Sigmoid colon (tissue), 7 donors: ENCODE measurements around the gene ASMTL. TPM values are rescaled to one million over a fixed set of nuclear protein-coding genes. Genes with fewer than 3 reads are reported as not detected.

ENCODE experiments used
- DNase-seq: peaks from one replicate; pipeline ENCODE4 v3.0.0-alpha.2; 2019
- H3K27ac ChIP-seq, 4 donors: fragments of 200-600 bp; sonication (generic); one replicate each; pipeline ENCODE4 v1.5.1; 2016 to 2019; ENCODE audit warnings: mild to moderate bottlenecking in 1 of 4
- H3K27me3 ChIP-seq, 3 donors: fragments of 200-600 bp; sonication (generic); one replicate each; pipeline ENCODE4 v1.5.1; 2019; ENCODE audit warnings: mild to moderate bottlenecking in 1 of 3
- H3K36me3 ChIP-seq, 4 donors: fragments of 200-600 bp; sonication (generic); one replicate each; pipeline ENCODE4 v1.5.1; 2016 to 2019
- H3K4me1 ChIP-seq, 4 donors: fragments of 200-600 bp; sonication (generic); one replicate each; pipeline ENCODE4 v1.5.1; 2017 to 2019
- H3K4me3 ChIP-seq, 4 donors: fragments of 200-600 bp; sonication (generic); one replicate each; pipeline ENCODE4 v1.5.1; 2017 to 2019; ENCODE audit warnings: mild to moderate bottlenecking in 2 of 4, moderate library complexity in 1 of 4
- H3K9me3 ChIP-seq, 4 donors: fragments of 200-600 bp in 3 of 4; sonication (generic) in 3 of 4; one replicate each; pipeline versions ENCODE4 v1.5.1 to v1.6.1; 2013 to 2019
- CTCF ChIP-seq, 4 experiments: fragments of 450-650 bp in 3 of 4; fragments of 200-600 bp in 1 of 4; IDR thresholded peaks; one replicate each; pipeline ENCODE4 v1.5.1; 2016 to 2019; ENCODE audit warnings: antibody characterized with exemption in 4 of 4, mild to moderate bottlenecking in 3 of 4, moderate library complexity in 2 of 4
- EP300 ChIP-seq, 4 donors: sonication (generic); formaldehyde crosslinking; IDR thresholded peaks; one replicate each; pipeline ENCODE4 v1.6.1; 2017; ENCODE audit warnings: antibody characterized with exemption in 4 of 4
- POLR2A ChIP-seq, 2 donors: fragments of 450-650 bp; IDR thresholded peaks; one replicate each; pipeline ENCODE4 v1.6.1; 2016; ENCODE audit warnings: antibody characterized with exemption in 2 of 2, mild to moderate bottlenecking in 2 of 2, moderate library complexity in 2 of 2
- POLR2AphosphoS5 ChIP-seq, 4 donors: sonication (generic); formaldehyde crosslinking; IDR thresholded peaks; one replicate each; pipeline ENCODE4 v1.6.1; 2017; ENCODE audit warnings: antibody characterized with exemption in 4 of 4
- WGBS, 2 donors: extraction: QIAGEN DNeasy Blood & Tissue Kit; methylation state at CpG; one replicate each; pipeline ENCODE4 v1.1.7; 2013; 5-methylcytosine and 5-hydroxymethylcytosine counted together
- intact Hi-C: fragments of 100-400 bp; cut with DNase I; formaldehyde crosslinking; loops from one replicate; pipeline ENCODE4 v1.15.1; 2023
- polyA plus RNA-seq, 3 donors: library from polyadenylated mRNA; stranded (reverse); fragments of 200-250 nt; gene quantifications; one replicate each; pipeline ENCODE4 v1.2.3, GENCODE V29; 2013
- total RNA-seq, 4 donors: library from RNA; depleted of rRNA; stranded (reverse); fragments of >200 nt; gene quantifications; one replicate each; pipeline ENCODE4 v1.1.0, GENCODE V29; 2016
- donor health status: healthy with polysubstance abuse.
- donor health status: Bipolar disorder and iron deficiency.
- donor health status: healthy.

The ASMTL gene
- total and polyA plus RNA-seq, 7 donors = 11.8 to 30.6 (median 24.0) TPM

GRCh38 chrX:1355131-1356046 lies 97.3 kb downstream of the ASMTL start:
- Histone ChIP-seq H3K27me3 (no peaks in the 10 kb centered on the region), H3K4me1 (no peaks in the 10 kb centered on the region), H3K4me3 (no peak overlapping the region), H3K36me3 (peaks cover 8 to 23% (median 12%) of the 10 kb centered on the region in 4 donors), H3K9me3 (peaks cover 0 to 9% (median 4%) of the 10 kb centered on the region in 4 donors), H3K27ac (no peak overlapping the region)
- TF ChIP-seq POLR2A (IDR thresholded peaks at IDR 0.05) = no peak
- TF ChIP-seq POLR2AphosphoS5 (IDR thresholded peaks at IDR 0.05) = peak in 1 of 4 donors; percentile 12
- TF ChIP-seq CTCF (IDR thresholded peaks at IDR 0.05) = no peak
- TF ChIP-seq EP300 (IDR thresholded peaks at IDR 0.05) = no peak
- no peak for DNase-seq
- WGBS, 2 donors = 46 to 50% methylated on average over 11 of the region's 11 CpGs
- intact Hi-C loops = no loop called here

- H3K9me3 ChIP-seq = peaks cover 0 to 9% (median 4%) of the 10 kb centered on the region in 4 donors
- no peak overlapping the region for H3K4me3 ChIP-seq
- H3K4me1 ChIP-seq = no peaks in the 10 kb centered on the region
- no peaks in the 10 kb centered on the region for H3K27me3 ChIP-seq
- no peak for DNase-seq
- intact Hi-C loops = no loop called here
- no peak for TF ChIP-seq EP300 (IDR thresholded peaks at IDR 0.05)
- no peak for TF ChIP-seq POLR2A (IDR thresholded peaks at IDR 0.05)
- no peak for TF ChIP-seq POLR2AphosphoS5 (IDR thresholded peaks at IDR 0.05)
- no peak for TF ChIP-seq CTCF (IDR thresholded peaks at IDR 0.05)
- no peak overlapping the region for H3K27ac ChIP-seq
- peaks cover 8 to 27% (median 12%) of the 10 kb centered on the region in 4 donors for H3K36me3 ChIP-seq
- WGBS, 2 donors = 75 to 90% methylated on average over 11 of the region's 11 CpGs
Measured at GRCh38 chrX:1354036-1355019, 98.4 kb downstream of the ASMTL start.

Other genes starting within 250 kb of the ASMTL start
- gene CRLF2, start 240.3 kb downstream of the ASMTL start, total RNA-seq = 1 to 10 TPM in 1 of 4 donors, under 1 TPM in 2, not detected in 1; 0.41 to 1.1 (median 0.71) TPM
- under 1 TPM in 1 of 3 donors, not detected in 2; 0.77 TPM for gene CRLF2, start 240.3 kb downstream of the ASMTL start, polyA plus RNA-seq
- 1 to 10 TPM; 3.4 to 8.6 (median 5.7) TPM for gene CSF2RA, start 184.1 kb downstream of the ASMTL start, total RNA-seq
- gene CSF2RA, start 184.1 kb downstream of the ASMTL start, polyA plus RNA-seq = 10 to 100 TPM in 1 of 3 donors, 1 to 10 TPM in 2; 4.2 to 14.1 (median 9.4) TPM
- 1 to 10 TPM; 2.8 to 8.3 (median 6.2) TPM for gene IL3RA, start 116.1 kb downstream of the ASMTL start, total RNA-seq
- 10 to 100 TPM in 1 of 3 donors, 1 to 10 TPM in 2; 1.2 to 13.4 (median 3.7) TPM for gene IL3RA, start 116.1 kb downstream of the ASMTL start, polyA plus RNA-seq
- gene SLC25A6, start 60.8 kb downstream of the ASMTL start, total RNA-seq = 100 to 1,000 TPM; 329 to 493 (median 469) TPM
- gene SLC25A6, start 60.8 kb downstream of the ASMTL start, polyA plus RNA-seq = 100 to 1,000 TPM; 449 to 644 (median 517) TPM
- 1 to 10 TPM in 1 of 4 donors, under 1 TPM in 3; 0.28 to 1.8 (median 0.75) TPM for gene P2RY8, start 84.3 kb upstream of the ASMTL start, total RNA-seq
- gene P2RY8, start 84.3 kb upstream of the ASMTL start, polyA plus RNA-seq = 10 to 100 TPM in 1 of 3 donors, under 1 TPM in 1, not detected in 1; 0.92 to 15.0 TPM
- gene AKAP17A, start 138.7 kb upstream of the ASMTL start, total RNA-seq = 10 to 100 TPM; 22.1 to 45.1 (median 26.4) TPM
- gene AKAP17A, start 138.7 kb upstream of the ASMTL start, polyA plus RNA-seq = 10 to 100 TPM in 2 of 3 donors, 1 to 10 TPM in 1; 8.4 to 42.4 (median 15.3) TPM
- gene ASMT, start 162.2 kb upstream of the ASMTL start, total RNA-seq = not detected
- gene ASMT, start 162.2 kb upstream of the ASMTL start, polyA plus RNA-seq = under 1 TPM in 1 of 3 donors, not detected in 2; 0.22 TPM